ENCODE measurements around the gene ZMYM5.
"Not testable (repeated sequence)": the region's sequence is repeated elsewhere in the genome, so short reads cannot be mapped to it uniquely, and the experiment has no call there.

The ZMYM5 gene

DNA sequence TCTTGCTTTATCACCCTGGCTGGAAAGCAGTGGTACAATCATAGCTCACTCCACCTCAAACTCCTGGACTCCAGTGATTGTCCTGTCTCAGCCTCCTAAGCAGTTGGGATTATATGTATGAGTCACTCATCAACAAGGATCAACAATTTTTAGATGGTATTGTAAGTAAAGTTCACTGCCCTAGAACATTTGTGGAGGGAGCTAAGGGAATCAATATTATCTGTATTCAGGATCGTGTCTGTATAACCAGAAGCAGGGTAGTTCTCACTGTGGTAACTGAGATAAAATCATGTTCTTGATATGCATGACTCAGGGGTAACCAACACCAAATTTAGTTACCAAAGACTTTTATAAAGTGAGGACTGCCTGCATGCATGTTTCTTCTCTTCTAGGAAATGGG, 27.0 kb downstream of the ZMYM5 start:
- TF ChIP-seq, protein P1, sequence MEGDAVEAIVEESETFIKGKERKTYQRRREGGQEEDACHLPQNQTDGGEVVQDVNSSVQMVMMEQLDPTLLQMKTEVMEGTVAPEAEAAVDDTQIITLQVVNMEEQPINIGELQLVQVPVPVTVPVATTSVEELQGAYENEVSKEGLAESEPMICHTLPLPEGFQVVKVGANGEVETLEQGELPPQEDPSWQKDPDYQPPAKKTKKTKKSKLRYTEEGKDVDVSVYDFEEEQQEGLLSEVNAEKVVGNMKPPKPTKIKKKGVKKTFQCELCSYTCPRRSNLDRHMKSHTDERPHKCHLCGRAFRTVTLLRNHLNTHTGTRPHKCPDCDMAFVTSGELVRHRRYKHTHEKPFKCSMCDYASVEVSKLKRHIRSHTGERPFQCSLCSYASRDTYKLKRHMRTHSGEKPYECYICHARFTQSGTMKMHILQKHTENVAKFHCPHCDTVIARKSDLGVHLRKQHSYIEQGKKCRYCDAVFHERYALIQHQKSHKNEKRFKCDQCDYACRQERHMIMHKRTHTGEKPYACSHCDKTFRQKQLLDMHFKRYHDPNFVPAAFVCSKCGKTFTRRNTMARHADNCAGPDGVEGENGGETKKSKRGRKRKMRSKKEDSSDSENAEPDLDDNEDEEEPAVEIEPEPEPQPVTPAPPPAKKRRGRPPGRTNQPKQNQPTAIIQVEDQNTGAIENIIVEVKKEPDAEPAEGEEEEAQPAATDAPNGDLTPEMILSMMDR (IDR thresholded peaks at IDR 0.05; ENCODE audit: low read depth, low read length) = no peak
- H3K9me3 ChIP-seq = no peaks in the 10 kb centered on the region
- H3K36me3 ChIP-seq = peaks cover 33% of the 10 kb centered on the region
- DNase-seq = no peak
- no peaks in the 10 kb centered on the region for H3K27me3 ChIP-seq
- H3K4me1 ChIP-seq = peaks cover 4% of the 10 kb centered on the region; the same call in 1 of the 2 replicates
- no peak overlapping the region for H3K4me3 ChIP-seq (ENCODE audit: low read depth, low read length)

DNA sequence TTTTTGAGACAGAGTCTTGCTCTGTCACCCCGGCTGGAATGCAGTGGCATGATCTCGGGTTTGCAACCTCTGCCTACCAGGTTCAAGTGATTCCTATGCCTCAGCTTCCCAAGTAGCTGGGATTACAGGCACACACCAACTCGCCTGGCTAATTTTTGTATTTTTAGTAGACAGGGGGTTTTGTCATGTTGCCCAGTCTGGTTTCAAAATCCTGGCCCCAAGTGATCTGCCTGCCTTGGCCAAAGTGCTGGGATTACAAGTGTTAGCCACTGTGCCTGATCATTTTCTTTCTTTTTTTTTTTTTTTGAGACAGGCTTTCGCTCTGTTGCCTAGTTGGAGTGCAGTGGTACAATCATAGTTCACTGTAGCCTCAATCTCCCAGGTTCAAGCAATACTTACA, 28.7 kb downstream of the ZMYM5 start:
- H3K4me3 ChIP-seq (ENCODE audit: low read depth, low read length) = no peak overlapping the region
- DNase-seq = no peak
- peaks cover 32% of the 10 kb centered on the region for H3K36me3 ChIP-seq
- no peaks in the 10 kb centered on the region for H3K27me3 ChIP-seq
- no peaks in the 10 kb centered on the region for H3K9me3 ChIP-seq
- peaks cover 4% of the 10 kb centered on the region; the same call in 1 of the 2 replicates for H3K4me1 ChIP-seq
- TF ChIP-seq, protein P1 (IDR thresholded peaks at IDR 0.05; ENCODE audit: low read depth, low read length) = no peak

DNA sequence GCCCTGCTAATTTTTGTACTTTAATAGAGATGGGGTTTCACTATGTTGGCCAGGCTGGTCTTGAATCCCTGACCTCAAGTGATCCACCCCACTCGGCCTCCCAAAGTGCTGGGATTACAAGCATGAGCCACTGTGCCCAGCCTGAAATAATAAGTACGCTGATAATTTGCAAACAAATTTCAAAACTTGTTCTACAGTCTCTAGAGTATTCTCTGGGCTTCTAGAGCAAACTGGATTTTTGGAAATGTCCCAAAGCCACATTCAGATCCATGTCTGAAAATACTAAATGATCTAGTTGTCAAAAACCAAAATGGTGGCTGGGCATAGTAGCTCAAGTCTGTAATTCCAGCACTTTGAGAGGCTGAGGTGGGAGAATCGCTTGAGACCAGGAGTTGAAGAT, 40.8 kb downstream of the ZMYM5 start:
- no peaks in the 10 kb centered on the region for H3K9me3 ChIP-seq
- H3K4me1 ChIP-seq = no peaks in the 10 kb centered on the region
- no peak overlapping the region for H3K4me3 ChIP-seq (ENCODE audit: low read depth, low read length)
- H3K27me3 ChIP-seq = no peaks in the 10 kb centered on the region
- TF ChIP-seq, protein P1 (IDR thresholded peaks at IDR 0.05; ENCODE audit: low read depth, low read length) = no peak
- no peak for DNase-seq
- H3K36me3 ChIP-seq = peaks cover 25% of the 10 kb centered on the region

DNA sequence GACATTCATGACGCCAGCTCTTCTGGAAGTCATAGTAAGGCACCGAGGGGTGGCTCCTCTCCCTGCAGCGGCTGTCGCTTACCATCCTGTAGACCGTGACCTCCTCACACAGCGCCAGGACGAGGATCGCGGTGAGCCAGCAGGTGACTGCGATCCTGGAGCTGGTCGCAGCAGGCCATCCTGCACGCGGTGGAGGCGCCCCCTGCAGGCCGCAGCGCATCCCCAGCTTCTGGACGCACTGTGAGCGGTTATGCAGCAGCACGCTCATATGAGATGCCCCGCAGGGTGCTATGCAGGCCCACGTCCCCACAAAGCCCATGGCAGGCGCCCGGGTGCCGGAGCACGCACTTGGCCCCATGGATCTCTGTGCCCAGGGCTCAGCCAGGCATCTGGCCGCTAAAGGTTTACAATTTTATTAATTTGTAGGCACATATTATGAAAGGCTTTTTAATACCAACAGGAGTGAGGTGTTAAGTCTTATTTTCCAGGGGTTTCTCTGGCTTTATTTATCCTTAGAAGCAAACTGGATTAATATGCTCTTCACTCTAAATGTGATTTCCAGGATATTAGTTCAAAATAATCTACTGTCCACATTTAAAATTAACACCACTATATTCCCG, 45.1 kb downstream of the ZMYM5 start:
- Histone ChIP-seq H3K4me1 (no peaks in the 10 kb centered on the region), H3K27me3 (no peaks in the 10 kb centered on the region), H3K9me3 (no peaks in the 10 kb centered on the region), H3K36me3 (peaks cover 10% of the 10 kb centered on the region), H3K4me3 (ENCODE audit: low read depth, low read length) (no peak overlapping the region)
- DNase-seq = peak; percentile 52
- TF ChIP-seq, protein P1 (IDR thresholded peaks at IDR 0.05; ENCODE audit: low read depth, low read length) = peak; percentile 59

DNA sequence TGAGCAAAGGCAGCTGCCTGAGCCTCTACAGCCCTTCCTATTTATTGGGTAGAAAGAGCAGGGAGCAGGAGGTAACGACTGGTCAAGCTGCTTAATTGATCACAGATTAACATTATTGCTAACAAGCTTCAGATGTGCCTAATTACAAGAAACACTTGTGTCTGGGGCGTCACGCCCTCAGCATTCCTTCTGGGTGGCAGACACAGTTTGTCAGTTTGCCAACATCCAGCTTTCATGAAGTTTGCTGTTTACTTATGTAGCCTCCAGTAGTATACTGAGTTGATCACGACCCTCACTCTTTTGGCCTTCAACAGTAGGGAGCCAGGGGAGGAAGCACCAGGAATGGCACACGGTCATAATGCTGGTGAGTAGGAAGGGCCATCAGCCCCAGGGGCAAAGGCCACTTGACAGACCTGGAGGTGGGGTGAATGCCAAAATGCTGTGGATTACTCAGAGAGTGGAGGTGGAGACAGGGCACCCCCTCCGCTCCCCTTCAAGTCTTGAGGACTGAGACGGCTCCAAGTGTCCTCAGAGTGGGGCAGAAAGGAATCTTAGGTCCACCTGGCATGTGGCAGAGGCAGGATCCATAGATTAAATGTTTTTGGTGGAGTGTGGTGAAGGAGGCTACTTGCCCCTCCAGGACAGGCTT, 45.8 kb downstream of the ZMYM5 start:
- no peak for DNase-seq
- Histone ChIP-seq H3K9me3 (no peaks in the 10 kb centered on the region), H3K4me3 (ENCODE audit: low read depth, low read length) (no peak overlapping the region), H3K27me3 (no peaks in the 10 kb centered on the region), H3K36me3 (peaks cover 10% of the 10 kb centered on the region), H3K4me1 (no peaks in the 10 kb centered on the region)
- TF ChIP-seq, protein P1 (IDR thresholded peaks at IDR 0.05; ENCODE audit: low read depth, low read length) = no peak

DNA sequence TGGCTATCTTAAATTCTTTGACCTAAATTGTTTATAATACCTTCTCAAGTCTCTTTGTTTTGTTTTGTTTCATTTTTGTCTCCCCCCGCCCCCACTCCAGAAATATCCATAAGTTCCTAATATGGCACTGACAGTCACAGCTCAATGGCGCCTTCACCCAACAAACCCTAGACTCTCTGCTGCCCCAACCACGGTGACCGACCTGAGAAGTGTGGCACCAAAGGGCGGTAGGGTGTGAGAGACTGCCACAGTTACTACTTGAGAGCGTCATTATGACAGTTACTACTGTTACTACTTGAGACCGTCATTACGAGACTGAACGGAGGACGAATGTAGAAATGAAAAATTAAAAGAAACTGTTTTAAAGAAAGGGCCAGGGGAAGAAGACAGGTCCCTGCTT, 46.3 kb downstream of the ZMYM5 start:
- H3K4me3 ChIP-seq (ENCODE audit: low read depth, low read length) = no peak overlapping the region
- H3K27me3 ChIP-seq = no peaks in the 10 kb centered on the region
- TF ChIP-seq, protein P1 (IDR thresholded peaks at IDR 0.05; ENCODE audit: low read depth, low read length) = no peak
- H3K36me3 ChIP-seq = peaks cover 10% of the 10 kb centered on the region
- DNase-seq = no peak
- H3K4me1 ChIP-seq = no peaks in the 10 kb centered on the region
- no peaks in the 10 kb centered on the region for H3K9me3 ChIP-seq

DNA sequence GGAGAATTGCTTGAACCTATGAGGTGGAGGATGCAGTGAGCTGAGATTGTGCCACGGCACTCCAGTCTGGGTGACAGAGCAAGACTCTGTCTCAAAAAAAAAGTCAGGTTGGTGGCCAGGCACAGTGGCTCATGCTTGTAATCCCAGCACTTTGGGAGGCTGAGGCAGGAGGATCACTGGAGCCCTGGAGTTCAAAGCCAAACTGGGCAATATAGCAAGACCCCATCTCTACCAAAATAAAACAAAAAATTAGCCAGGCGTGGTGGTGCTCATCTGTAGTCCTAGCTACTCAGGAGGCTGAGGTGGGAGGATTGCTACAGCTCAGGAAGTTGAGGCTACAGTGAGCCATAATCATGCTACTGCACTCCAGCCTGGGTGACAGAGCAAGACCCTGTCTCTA, 47.6 kb downstream of the ZMYM5 start:
- not testable (repeated sequence) for H3K4me3 ChIP-seq (ENCODE audit: low read depth, low read length); H3K4me1 ChIP-seq; H3K27me3 ChIP-seq; DNase-seq; H3K9me3 ChIP-seq; H3K36me3 ChIP-seq
